Measurements from ENCODE around the gene CRISP1.

- no peak for TF ChIP-seq POLR2AphosphoS5 (IDR thresholded peaks at IDR 0.05)
- TF ChIP-seq, protein P1, sequence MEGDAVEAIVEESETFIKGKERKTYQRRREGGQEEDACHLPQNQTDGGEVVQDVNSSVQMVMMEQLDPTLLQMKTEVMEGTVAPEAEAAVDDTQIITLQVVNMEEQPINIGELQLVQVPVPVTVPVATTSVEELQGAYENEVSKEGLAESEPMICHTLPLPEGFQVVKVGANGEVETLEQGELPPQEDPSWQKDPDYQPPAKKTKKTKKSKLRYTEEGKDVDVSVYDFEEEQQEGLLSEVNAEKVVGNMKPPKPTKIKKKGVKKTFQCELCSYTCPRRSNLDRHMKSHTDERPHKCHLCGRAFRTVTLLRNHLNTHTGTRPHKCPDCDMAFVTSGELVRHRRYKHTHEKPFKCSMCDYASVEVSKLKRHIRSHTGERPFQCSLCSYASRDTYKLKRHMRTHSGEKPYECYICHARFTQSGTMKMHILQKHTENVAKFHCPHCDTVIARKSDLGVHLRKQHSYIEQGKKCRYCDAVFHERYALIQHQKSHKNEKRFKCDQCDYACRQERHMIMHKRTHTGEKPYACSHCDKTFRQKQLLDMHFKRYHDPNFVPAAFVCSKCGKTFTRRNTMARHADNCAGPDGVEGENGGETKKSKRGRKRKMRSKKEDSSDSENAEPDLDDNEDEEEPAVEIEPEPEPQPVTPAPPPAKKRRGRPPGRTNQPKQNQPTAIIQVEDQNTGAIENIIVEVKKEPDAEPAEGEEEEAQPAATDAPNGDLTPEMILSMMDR (IDR thresholded peaks at IDR 0.05 in 8 of 11, conservative IDR thresholded peaks at IDR 0.05 in 3 of 11) = no peak
These were observed 22.6 kb upstream of the CRISP1 start for GRCh38 chr6:49888742-49889431.

Data from spleen (tissue), 7 donors.